Measurements from ENCODE around the gene MYH9. TPM values are rescaled to one million over a fixed set of nuclear protein-coding genes. Genes with fewer than 3 reads are reported as not detected.

The MYH9 gene
- total RNA-seq, 1 experiment from 2014 or later: 258 TPM

DNA sequence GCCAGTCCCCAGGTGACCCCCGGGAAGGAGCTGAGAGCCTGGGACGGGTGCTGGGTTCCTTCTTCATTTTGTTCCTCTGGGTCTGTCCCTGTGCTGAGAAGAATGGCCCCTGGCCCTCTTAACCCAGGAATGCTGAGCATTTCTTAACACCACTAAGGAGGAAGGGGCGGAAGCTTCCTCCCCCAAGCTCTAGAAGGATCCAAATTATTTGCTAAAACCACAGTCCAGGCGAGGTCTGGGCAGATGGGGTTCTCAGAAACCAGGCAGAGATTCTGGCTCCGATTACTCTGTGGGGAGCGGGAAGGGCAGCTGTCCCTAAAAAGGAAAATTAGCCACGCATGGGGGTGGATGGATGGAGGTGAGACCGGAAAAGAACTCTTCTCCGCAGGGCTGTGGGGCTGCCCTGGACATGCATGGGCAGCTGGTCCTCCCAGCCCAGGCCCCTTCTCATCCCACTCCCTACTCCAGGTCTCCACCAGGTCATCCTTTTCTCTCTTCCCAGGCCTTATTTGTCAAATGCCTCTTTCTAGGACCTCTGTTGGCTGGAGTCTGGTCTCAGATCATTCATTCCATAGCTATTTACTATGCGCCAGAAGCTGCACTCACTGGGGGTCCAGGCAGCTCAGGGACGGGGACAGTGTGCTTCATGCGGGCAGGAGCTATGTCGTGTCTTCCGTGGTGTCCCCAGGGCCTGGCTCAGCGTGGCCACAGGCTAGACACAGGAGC is 45.0 kb upstream of the MYH9 start:
- POLR2A ChIA-PET: interaction anchor here (1.0 to 1.2 kb wide), 2 partner anchors 19 to 23 kb away, joined by 3 to 5 read pairs; no protein-coding TSS in a partner anchor
- no peak for DNase-seq (ENCODE audit: low read depth, low spot score)
- no peaks in the 10 kb centered on the region for H3K27me3 ChIP-seq (ENCODE audit: insufficient read depth, low read length)
- no peak overlapping the region for H2AFZ ChIP-seq (ENCODE audit: low read depth, low read length, poor library complexity, severe bottlenecking)
- no peaks in the 10 kb centered on the region for H4K20me1 ChIP-seq (ENCODE audit: insufficient read depth)
- CTCF ChIA-PET: no interaction called here
- H3K79me2 ChIP-seq (ENCODE audit: insufficient read depth, low read length): no peaks in the 10 kb centered on the region
- H3K4me2 ChIP-seq (ENCODE audit: low read length): no peak overlapping the region
- no peaks in the 10 kb centered on the region for H3K9me2 ChIP-seq (ENCODE audit: insufficient read depth)
- intact Hi-C loops (cut with micrococcal nuclease): no loop called here
- H3K27ac ChIP-seq (ENCODE audit: low read depth, low read length): no peak overlapping the region
- no peaks in the 10 kb centered on the region for H3K9me3 ChIP-seq (ENCODE audit: control insufficient read depth in 1 of 2, insufficient read depth in 1 of 2, low read depth in 1 of 2, low read length in 2 of 2)
- H3K4me1 ChIP-seq (ENCODE audit: control insufficient read depth in 1 of 2, insufficient read depth in 2 of 2, low read length in 2 of 2): peaks cover 26 to 44% of the 10 kb centered on the region in 2 experiments
- BruUV-seq (replicated peaks): no TSS peak
- no peaks in the 10 kb centered on the region for H3K36me3 ChIP-seq (ENCODE audit: control insufficient read depth in 1 of 2, insufficient read depth in 2 of 2, low read length in 2 of 2)
- no peak for TF ChIP-seq EZH2phosphoT487 (IDR thresholded peaks at IDR 0.05; ENCODE audit: borderline replicate concordance)
- TF ChIP-seq SRF (IDR thresholded peaks at IDR 0.05; ENCODE audit: low read depth): no peak
- no peak for TF ChIP-seq SIN3A (IDR thresholded peaks at IDR 0.05; ENCODE audit: low read depth)
- TF ChIP-seq, protein P1, sequence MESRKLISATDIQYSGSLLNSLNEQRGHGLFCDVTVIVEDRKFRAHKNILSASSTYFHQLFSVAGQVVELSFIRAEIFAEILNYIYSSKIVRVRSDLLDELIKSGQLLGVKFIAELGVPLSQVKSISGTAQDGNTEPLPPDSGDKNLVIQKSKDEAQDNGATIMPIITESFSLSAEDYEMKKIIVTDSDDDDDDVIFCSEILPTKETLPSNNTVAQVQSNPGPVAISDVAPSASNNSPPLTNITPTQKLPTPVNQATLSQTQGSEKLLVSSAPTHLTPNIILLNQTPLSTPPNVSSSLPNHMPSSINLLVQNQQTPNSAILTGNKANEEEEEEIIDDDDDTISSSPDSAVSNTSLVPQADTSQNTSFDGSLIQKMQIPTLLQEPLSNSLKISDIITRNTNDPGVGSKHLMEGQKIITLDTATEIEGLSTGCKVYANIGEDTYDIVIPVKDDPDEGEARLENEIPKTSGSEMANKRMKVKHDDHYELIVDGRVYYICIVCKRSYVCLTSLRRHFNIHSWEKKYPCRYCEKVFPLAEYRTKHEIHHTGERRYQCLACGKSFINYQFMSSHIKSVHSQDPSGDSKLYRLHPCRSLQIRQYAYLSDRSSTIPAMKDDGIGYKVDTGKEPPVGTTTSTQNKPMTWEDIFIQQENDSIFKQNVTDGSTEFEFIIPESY (IDR thresholded peaks at IDR 0.05; ENCODE audit: extremely low read depth, insufficient replicate concordance, low read length): no peak
- no peak for TF ChIP-seq FOSL1 (IDR thresholded peaks at IDR 0.05; ENCODE audit: low read depth)
- TF ChIP-seq, protein P2, sequence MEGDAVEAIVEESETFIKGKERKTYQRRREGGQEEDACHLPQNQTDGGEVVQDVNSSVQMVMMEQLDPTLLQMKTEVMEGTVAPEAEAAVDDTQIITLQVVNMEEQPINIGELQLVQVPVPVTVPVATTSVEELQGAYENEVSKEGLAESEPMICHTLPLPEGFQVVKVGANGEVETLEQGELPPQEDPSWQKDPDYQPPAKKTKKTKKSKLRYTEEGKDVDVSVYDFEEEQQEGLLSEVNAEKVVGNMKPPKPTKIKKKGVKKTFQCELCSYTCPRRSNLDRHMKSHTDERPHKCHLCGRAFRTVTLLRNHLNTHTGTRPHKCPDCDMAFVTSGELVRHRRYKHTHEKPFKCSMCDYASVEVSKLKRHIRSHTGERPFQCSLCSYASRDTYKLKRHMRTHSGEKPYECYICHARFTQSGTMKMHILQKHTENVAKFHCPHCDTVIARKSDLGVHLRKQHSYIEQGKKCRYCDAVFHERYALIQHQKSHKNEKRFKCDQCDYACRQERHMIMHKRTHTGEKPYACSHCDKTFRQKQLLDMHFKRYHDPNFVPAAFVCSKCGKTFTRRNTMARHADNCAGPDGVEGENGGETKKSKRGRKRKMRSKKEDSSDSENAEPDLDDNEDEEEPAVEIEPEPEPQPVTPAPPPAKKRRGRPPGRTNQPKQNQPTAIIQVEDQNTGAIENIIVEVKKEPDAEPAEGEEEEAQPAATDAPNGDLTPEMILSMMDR (IDR thresholded peaks at IDR 0.05 in 2 of 3, conservative IDR thresholded peaks at IDR 0.05 in 1 of 3; ENCODE audit: borderline replicate concordance in 1 of 3, insufficient read depth in 1 of 3, low read depth in 2 of 3, low read length in 2 of 3): no peak
- no peak overlapping the region for H3K9ac ChIP-seq (ENCODE audit: low read length)
- RAD21 ChIA-PET (ENCODE audit: low non-redundant PET in 1 of 2, low total read pairs in 2 of 2, uncharacterized antibody in 2 of 2, unreplicated experiment in 2 of 2): no interaction called here
- H3K4me3 ChIP-seq (replicated peaks in 1 of 2; ENCODE audit: low read depth in 1 of 2, low read length in 2 of 2): no peak overlapping the region
- ATAC-seq: no peak

Measured in HCT116 (cell line).